ENCODE measurements around the gene ZFYVE9.

The ZFYVE9 gene

DNA sequence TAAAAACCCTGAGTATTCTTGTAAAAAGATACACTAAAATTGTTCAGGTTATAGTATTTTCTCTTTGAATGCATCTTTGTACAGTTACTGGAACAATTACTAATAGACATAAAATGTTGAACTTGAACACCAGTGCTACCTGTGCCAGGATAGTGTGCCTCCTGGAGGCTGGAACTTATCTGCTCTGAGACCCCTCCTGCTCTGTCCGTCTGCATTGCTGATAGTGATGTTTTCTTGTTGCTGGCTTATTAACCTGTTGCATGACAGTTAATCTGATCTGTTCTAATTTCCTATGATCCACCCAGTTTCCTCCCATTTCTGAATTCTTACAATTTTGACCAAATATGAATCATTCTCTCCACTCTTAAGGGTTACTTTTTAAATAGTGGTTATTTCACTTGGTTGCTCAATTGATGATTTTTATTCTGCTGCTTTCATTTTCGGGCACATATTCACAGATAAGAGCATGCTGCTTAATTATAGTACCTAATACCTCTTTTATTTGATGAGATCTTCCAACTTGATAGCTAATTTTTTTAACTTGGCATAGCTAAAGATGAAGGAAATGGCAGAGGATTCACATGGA lies 122.7 kb downstream of the ZFYVE9 start:
- Histone ChIP-seq H3K36me3 (no peaks in the 10 kb centered on the region), H3K4me3 (ENCODE audit: low read depth, low read length) (no peak overlapping the region), H3K9me3 (no peaks in the 10 kb centered on the region), H3K27me3 (no peaks in the 10 kb centered on the region), H3K4me1 (no peaks in the 10 kb centered on the region)
- TF ChIP-seq, protein P1, sequence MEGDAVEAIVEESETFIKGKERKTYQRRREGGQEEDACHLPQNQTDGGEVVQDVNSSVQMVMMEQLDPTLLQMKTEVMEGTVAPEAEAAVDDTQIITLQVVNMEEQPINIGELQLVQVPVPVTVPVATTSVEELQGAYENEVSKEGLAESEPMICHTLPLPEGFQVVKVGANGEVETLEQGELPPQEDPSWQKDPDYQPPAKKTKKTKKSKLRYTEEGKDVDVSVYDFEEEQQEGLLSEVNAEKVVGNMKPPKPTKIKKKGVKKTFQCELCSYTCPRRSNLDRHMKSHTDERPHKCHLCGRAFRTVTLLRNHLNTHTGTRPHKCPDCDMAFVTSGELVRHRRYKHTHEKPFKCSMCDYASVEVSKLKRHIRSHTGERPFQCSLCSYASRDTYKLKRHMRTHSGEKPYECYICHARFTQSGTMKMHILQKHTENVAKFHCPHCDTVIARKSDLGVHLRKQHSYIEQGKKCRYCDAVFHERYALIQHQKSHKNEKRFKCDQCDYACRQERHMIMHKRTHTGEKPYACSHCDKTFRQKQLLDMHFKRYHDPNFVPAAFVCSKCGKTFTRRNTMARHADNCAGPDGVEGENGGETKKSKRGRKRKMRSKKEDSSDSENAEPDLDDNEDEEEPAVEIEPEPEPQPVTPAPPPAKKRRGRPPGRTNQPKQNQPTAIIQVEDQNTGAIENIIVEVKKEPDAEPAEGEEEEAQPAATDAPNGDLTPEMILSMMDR (IDR thresholded peaks at IDR 0.05; ENCODE audit: low read depth, low read length), result no peak
- no peak for DNase-seq

DNA sequence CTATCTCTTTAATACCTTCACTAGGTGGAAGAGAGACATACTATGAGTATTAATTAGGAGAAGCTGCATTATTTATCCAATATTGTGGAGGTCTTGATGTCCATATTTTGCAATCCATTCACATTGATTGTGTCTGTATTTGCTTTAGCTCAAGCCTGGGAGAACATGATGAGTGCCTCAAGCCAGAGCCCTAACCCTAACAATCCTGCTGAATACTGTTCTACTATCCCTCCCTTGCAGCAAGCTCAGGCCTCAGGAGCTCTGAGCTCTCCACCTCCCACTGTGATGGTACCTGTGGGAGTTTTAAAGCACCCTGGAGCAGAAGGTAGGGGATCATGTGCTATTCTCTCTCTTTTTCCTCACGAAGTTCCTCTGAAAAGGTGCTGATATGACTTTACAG lies 124.6 kb downstream of the ZFYVE9 start:
- Histone ChIP-seq H3K36me3 (no peaks in the 10 kb centered on the region), H3K4me1 (no peaks in the 10 kb centered on the region), H3K9me3 (no peaks in the 10 kb centered on the region), H3K4me3 (ENCODE audit: low read depth, low read length) (no peak overlapping the region), H3K27me3 (no peaks in the 10 kb centered on the region)
- DNase-seq, result no peak
- TF ChIP-seq, protein P1 (IDR thresholded peaks at IDR 0.05; ENCODE audit: low read depth, low read length), result no peak

GRCh38 chr1:52268372-52268771 lies 126.5 kb downstream of the ZFYVE9 start:
- Histone ChIP-seq H3K4me1 (no peaks in the 10 kb centered on the region), H3K36me3 (no peaks in the 10 kb centered on the region), H3K27me3 (no peaks in the 10 kb centered on the region), H3K9me3 (no peaks in the 10 kb centered on the region), H3K4me3 (ENCODE audit: low read depth, low read length) (no peak overlapping the region)
- TF ChIP-seq, protein P1 (IDR thresholded peaks at IDR 0.05; ENCODE audit: low read depth, low read length), result no peak
- no peak for DNase-seq

GRCh38 chr1:52281518-52281917 lies 139.6 kb downstream of the ZFYVE9 start:
- Histone ChIP-seq H3K4me3 (ENCODE audit: low read depth, low read length) (no peak overlapping the region), H3K9me3 (no peaks in the 10 kb centered on the region), H3K27me3 (no peaks in the 10 kb centered on the region), H3K36me3 (no peaks in the 10 kb centered on the region), H3K4me1 (no peaks in the 10 kb centered on the region)
- no peak for DNase-seq
- TF ChIP-seq, protein P1 (IDR thresholded peaks at IDR 0.05; ENCODE audit: low read depth, low read length), result no peak

GRCh38 chr1:52288286-52288685 lies 146.4 kb downstream of the ZFYVE9 start:
- Histone ChIP-seq H3K27me3 (no peaks in the 10 kb centered on the region), H3K9me3 (no peaks in the 10 kb centered on the region), H3K36me3 (no peaks in the 10 kb centered on the region), H3K4me3 (ENCODE audit: low read depth, low read length) (no peak overlapping the region), H3K4me1 (no peaks in the 10 kb centered on the region)
- TF ChIP-seq, protein P1 (IDR thresholded peaks at IDR 0.05; ENCODE audit: low read depth, low read length), result no peak
- no peak for DNase-seq

GRCh38 chr1:52294580-52294979 lies 152.7 kb downstream of the ZFYVE9 start:
- Histone ChIP-seq H3K4me3 (ENCODE audit: low read depth, low read length) (no peak overlapping the region), H3K4me1 (no peaks in the 10 kb centered on the region), H3K9me3 (no peaks in the 10 kb centered on the region), H3K27me3 (no peaks in the 10 kb centered on the region), H3K36me3 (no peaks in the 10 kb centered on the region)
- TF ChIP-seq, protein P1 (IDR thresholded peaks at IDR 0.05; ENCODE audit: low read depth, low read length), result no peak
- DNase-seq, result no peak
